Measurements from ENCODE around the gene FBXO34. TPM values are rescaled to one million over a fixed set of nuclear protein-coding genes. Genes with fewer than 3 reads are reported as not detected.

The FBXO34 gene
- total RNA-seq, 4 donors from 2014 or later: 33.3 to 43.1 (median 34.5) TPM

GRCh38 chr14:55285048-55285652 lies 13.9 kb downstream of the FBXO34 start:
- no peaks in the 10 kb centered on the region for H3K27me3 ChIP-seq
- no peak overlapping the region for H3K27ac ChIP-seq
- H3K36me3 ChIP-seq: peaks cover 0 to 6% (median 0%) of the 10 kb centered on the region in 3 donors
- intact Hi-C loops (cut with DNase I): no loop called here
- TF ChIP-seq CTCF (IDR thresholded peaks at IDR 0.05) (no peak), POLR2A (IDR thresholded peaks at IDR 0.05) (no peak)
- WGBS, 2 donors: 77 to 98% methylated on average over 4 to 13 of the region's 13 CpGs
- peaks cover 0 to 22% (median 0%) of the 10 kb centered on the region in 3 donors for H3K4me1 ChIP-seq
- no peaks in the 10 kb centered on the region for H3K9me3 ChIP-seq
- DNase-seq: no peak
- no peak overlapping the region for H3K4me3 ChIP-seq

GRCh38 chr14:55288439-55288838 lies 17.2 kb downstream of the FBXO34 start:
- Histone ChIP-seq H3K36me3 (no peaks in the 10 kb centered on the region), H3K4me1 (peaks cover 0 to 21% (median 0%) of the 10 kb centered on the region in 3 donors), H3K4me3 (no peak overlapping the region), H3K27ac (no peak overlapping the region), H3K27me3 (no peaks in the 10 kb centered on the region), H3K9me3 (no peaks in the 10 kb centered on the region)
- no peak for TF ChIP-seq POLR2A (IDR thresholded peaks at IDR 0.05)
- TF ChIP-seq CTCF (IDR thresholded peaks at IDR 0.05): no peak
- intact Hi-C loops (cut with DNase I): no loop called here
- 80 to 93% methylated on average over 6 of the region's 6 CpGs for WGBS, 2 donors
- DNase-seq: no peak

- Histone ChIP-seq H3K27ac (no peak overlapping the region), H3K4me3 (no peak overlapping the region), H3K36me3 (no peaks in the 10 kb centered on the region), H3K9me3 (no peaks in the 10 kb centered on the region), H3K27me3 (no peaks in the 10 kb centered on the region), H3K4me1 (peaks cover 0 to 13% (median 0%) of the 10 kb centered on the region in 3 donors)
- intact Hi-C loops (cut with DNase I): no loop called here
- no peak for DNase-seq
- 96 to 98% methylated on average over 3 of the region's 3 CpGs for WGBS, 2 donors
- no peak for TF ChIP-seq CTCF (IDR thresholded peaks at IDR 0.05)
- TF ChIP-seq POLR2A (IDR thresholded peaks at IDR 0.05): no peak
These were observed 20.4 kb downstream of the FBXO34 start for GRCh38 chr14:55291480-55292081.

- H3K27me3 ChIP-seq: no peaks in the 10 kb centered on the region
- H3K4me1 ChIP-seq: peaks cover 0 to 40% (median 7%) of the 10 kb centered on the region in 3 donors
- TF ChIP-seq POLR2A (IDR thresholded peaks at IDR 0.05) (no peak), CTCF (IDR thresholded peaks at IDR 0.05) (no peak)
- peaks cover 0 to 11% (median 0%) of the 10 kb centered on the region in 3 donors for H3K36me3 ChIP-seq
- H3K9me3 ChIP-seq: no peaks in the 10 kb centered on the region
- no peak overlapping the region for H3K4me3 ChIP-seq
- DNase-seq: no peak
- WGBS, 2 donors: 60 to 76% methylated on average over 3 of the region's 3 CpGs
- no peak overlapping the region for H3K27ac ChIP-seq
- intact Hi-C loops (cut with DNase I): no loop called here
These were observed 23.4 kb downstream of the FBXO34 start for GRCh38 chr14:55294603-55295002.

All from esophagus squamous epithelium (tissue), 5 donors.